A673 (cell line): ENCODE results near the gene GMPR. TPM values are rescaled to one million over a fixed set of nuclear protein-coding genes. Genes with fewer than 3 reads are reported as not detected.

Experiments
- BruUV-seq: library from RNA; stranded (reverse); fragments of 400-500 nt; replicated peaks from 2 replicates; lab custom pipeline; 2021; lab: Mats Ljungman, UMichigan
- CTCF ChIA-PET: fragments of 300-600 bp; sonication (Branson Sonifier 250); formaldehyde crosslinking; loops from one replicate; lab custom pipeline; 2022; ENCODE audit warnings: antibody characterized with exemption; lab: Charles Lee
- POLR2A ChIA-PET: fragments of 300-600 bp; sonication (Branson Sonifier 250); formaldehyde crosslinking; loops from one replicate; lab custom pipeline; 2022; ENCODE audit warnings: antibody characterized with exemption; ENCODE audit not compliant: low non-redundant PET; lab: Charles Lee
- DNase-seq: peaks from one replicate; pipeline ENCODE4 v3.0.0-alpha.2; 2015; ENCODE audit warnings: low spot score
- H3K27ac ChIP-seq: fragments of 200-600 bp; sonication (generic); 2 replicates; pipeline ENCODE4 v1.5.1; 2016; ENCODE audit warnings: mixed run types, low read depth, mild to moderate bottlenecking, mixed read lengths, antibody characterized with exemption, low read length; ENCODE audit not compliant: poor library complexity, severe bottlenecking
- H3K27me3 ChIP-seq: fragments of 200-600 bp; sonication (generic); replicated peaks from 2 replicates; pipeline ENCODE4 v1.6.1; 2017; ENCODE audit warnings: mixed run types, low read depth, mild to moderate bottlenecking, mixed read lengths, antibody characterized with exemption, low read length; ENCODE audit not compliant: insufficient read depth, poor library complexity
- H3K36me3 ChIP-seq: fragments of 200-600 bp; sonication (generic); 2 replicates; pipeline ENCODE4 v1.6.1; 2016; ENCODE audit warnings: mixed run types, mild to moderate bottlenecking, mixed read lengths, antibody characterized with exemption, low read length; ENCODE audit not compliant: insufficient read depth, poor library complexity, severe bottlenecking
- H3K4me1 ChIP-seq: fragments of 200-600 bp; sonication (generic); 2 replicates; pipeline ENCODE4 v1.6.1; 2017; ENCODE audit warnings: mixed run types, mild to moderate bottlenecking, mixed read lengths, antibody characterized with exemption, low read length; ENCODE audit not compliant: insufficient read depth, poor library complexity, severe bottlenecking
- H3K4me3 ChIP-seq: fragments of 200-600 bp; sonication (generic); 2 replicates; pipeline ENCODE4 v1.5.1; 2016; ENCODE audit warnings: low read depth, mixed run types, mild to moderate bottlenecking, mixed read lengths, low read length; ENCODE audit not compliant: poor library complexity, severe bottlenecking
- H3K9me3 ChIP-seq: fragments of 200-600 bp; sonication (generic); 2 replicates; pipeline ENCODE4 v1.6.1; 2016; ENCODE audit warnings: mixed run types, low read depth, mild to moderate bottlenecking, mixed read lengths, antibody characterized with exemption, low read length; ENCODE audit not compliant: poor library complexity, severe bottlenecking
- EZH2 ChIP-seq: fragments of 200-600 bp; sonication (generic); IDR thresholded peaks from 2 replicates; pipeline ENCODE4 v1.6.1; 2017; ENCODE audit warnings: borderline replicate concordance, low read depth, mild to moderate bottlenecking, mixed read lengths, antibody characterized with exemption, low read length; ENCODE audit not compliant: poor library complexity, severe bottlenecking
- intact Hi-C: fragments of 100-400 bp; cut with micrococcal nuclease; formaldehyde crosslinking; loops from one replicate; pipeline ENCODE4 v1.10.0; 2022; ENCODE audit not compliant: unreplicated experiment
- total RNA-seq: library from RNA; stranded (reverse); gene quantifications from 2 replicates; pipeline ENCODE4 v1.2.3, GENCODE V29; 2021
- TF ChIP-seq, protein P1 (sequence below): fragments of 300-800, 200-600 bp; sonication (generic); conservative IDR thresholded peaks from 2 replicates; pipeline ENCODE4 v1.5.1; 2017; ENCODE audit warnings: low read depth, mild to moderate bottlenecking, antibody characterized with exemption, low read length, moderate library complexity, mixed read lengths

The GMPR gene
- total RNA-seq, 1 experiment from 2014 or later: 0.32 TPM

DNA sequence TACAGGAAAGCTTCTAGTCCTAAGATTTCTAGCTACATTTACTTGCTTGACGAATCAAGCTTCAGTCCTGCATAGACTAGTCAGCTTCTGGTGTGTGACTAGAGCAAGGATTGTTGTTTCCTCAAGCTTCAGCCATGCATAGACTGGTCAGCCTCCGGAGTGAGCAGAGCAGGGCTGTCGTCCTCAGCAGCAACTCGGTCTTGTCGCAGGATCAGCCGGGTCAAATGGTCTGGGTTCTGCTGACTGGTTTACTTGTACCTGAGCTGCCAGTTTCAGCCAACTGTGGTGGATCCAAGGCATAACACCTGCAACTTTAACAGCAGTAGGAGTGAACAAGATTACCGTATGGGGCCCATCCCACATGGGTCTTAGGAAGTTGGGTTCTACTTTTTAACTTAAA is 10.8 kb upstream of the GMPR start:
- no peaks in the 10 kb centered on the region for H3K4me1 ChIP-seq
- no peak overlapping the region for H3K27ac ChIP-seq
- no peak overlapping the region for H3K4me3 ChIP-seq
- ChIA-PET POLR2A (no interaction called here), CTCF (no interaction called here)
- no peaks in the 10 kb centered on the region for H3K9me3 ChIP-seq
- no peaks in the 10 kb centered on the region for H3K36me3 ChIP-seq
- no peaks in the 10 kb centered on the region for H3K27me3 ChIP-seq
- no peak for TF ChIP-seq EZH2
- TF ChIP-seq, protein P1, sequence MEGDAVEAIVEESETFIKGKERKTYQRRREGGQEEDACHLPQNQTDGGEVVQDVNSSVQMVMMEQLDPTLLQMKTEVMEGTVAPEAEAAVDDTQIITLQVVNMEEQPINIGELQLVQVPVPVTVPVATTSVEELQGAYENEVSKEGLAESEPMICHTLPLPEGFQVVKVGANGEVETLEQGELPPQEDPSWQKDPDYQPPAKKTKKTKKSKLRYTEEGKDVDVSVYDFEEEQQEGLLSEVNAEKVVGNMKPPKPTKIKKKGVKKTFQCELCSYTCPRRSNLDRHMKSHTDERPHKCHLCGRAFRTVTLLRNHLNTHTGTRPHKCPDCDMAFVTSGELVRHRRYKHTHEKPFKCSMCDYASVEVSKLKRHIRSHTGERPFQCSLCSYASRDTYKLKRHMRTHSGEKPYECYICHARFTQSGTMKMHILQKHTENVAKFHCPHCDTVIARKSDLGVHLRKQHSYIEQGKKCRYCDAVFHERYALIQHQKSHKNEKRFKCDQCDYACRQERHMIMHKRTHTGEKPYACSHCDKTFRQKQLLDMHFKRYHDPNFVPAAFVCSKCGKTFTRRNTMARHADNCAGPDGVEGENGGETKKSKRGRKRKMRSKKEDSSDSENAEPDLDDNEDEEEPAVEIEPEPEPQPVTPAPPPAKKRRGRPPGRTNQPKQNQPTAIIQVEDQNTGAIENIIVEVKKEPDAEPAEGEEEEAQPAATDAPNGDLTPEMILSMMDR: no peak
- intact Hi-C loops: no loop called here
- BruUV-seq: no TSS peak
- DNase-seq: no peak

DNA sequence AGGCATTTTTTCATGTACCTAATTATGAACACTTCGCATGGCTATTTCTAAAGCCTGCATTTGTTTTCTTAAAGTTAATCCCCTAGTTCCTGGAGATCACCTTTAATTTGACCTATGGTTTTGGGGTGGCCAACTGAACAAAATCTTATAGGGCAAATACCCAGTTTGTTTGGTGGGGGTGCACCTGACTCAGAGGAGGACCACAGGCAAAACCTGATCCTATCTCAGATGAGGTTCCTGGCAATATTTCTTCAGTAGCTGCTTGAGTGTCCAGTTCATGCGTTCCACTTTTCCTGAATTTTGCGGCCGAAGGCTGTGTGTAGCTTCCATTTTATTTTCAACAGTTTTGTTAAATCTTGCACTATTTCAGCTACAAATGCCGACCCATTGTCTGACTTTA is 10.3 kb upstream of the GMPR start:
- no TSS peak for BruUV-seq
- TF ChIP-seq, protein P1: no peak
- Histone ChIP-seq H3K4me1 (no peaks in the 10 kb centered on the region), H3K36me3 (no peaks in the 10 kb centered on the region), H3K27ac (no peak overlapping the region), H3K9me3 (no peaks in the 10 kb centered on the region), H3K4me3 (no peak overlapping the region), H3K27me3 (no peaks in the 10 kb centered on the region)
- intact Hi-C loops: no loop called here
- CTCF ChIA-PET: no interaction called here
- POLR2A ChIA-PET: no interaction called here
- no peak for DNase-seq

DNA sequence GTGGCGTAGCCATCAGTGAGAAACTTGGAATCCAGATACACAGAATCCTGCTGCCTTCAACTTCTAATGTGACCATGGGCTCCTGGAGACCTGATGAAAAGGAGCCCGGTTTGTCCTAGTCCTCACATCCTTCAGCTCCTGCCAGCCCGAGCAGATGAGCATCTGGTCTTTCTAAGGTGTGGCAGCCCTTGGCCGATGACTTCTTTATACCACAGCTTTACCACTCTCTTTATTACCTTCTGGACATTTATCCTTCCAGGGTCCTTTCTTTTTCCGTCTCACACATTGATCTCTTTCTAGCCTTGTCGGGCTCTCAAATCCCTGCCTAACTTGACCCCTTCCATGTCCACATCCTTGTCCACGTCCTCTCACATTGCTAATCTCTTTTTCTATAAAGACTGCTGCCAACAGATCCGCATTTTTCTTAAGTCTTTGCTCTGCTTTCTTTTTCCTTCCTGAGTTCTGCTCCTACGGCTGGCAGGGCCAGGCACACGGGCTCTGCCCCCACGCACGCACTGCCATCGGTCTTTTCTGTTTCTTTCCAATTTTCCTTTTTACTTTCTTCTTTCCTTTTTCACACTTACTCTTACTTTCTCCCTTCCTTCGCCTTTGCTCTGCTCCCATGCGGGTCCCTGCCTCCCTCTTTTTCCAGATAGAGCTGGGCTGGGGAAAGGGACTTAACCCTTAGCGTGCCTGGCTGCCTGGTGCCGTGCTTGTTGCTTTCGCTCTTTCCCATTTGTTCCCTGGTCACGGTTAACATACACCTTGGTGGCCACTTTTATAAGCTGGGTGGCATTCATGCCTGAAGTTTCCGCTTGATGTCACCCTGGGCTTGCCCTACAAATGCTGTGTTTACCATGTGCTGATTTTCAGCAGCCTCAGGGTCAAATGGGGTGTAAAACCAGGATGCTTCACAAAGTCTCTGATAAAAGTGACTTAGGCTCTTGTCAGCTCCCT is 9.4 kb upstream of the GMPR start:
- H3K27ac ChIP-seq: no peak overlapping the region
- no TSS peak for BruUV-seq
- DNase-seq: no peak
- no peak for TF ChIP-seq EZH2
- TF ChIP-seq, protein P1: no peak
- H3K4me3 ChIP-seq: no peak overlapping the region
- H3K27me3 ChIP-seq: no peaks in the 10 kb centered on the region
- CTCF ChIA-PET: no interaction called here
- H3K36me3 ChIP-seq: no peaks in the 10 kb centered on the region
- no peaks in the 10 kb centered on the region for H3K9me3 ChIP-seq
- POLR2A ChIA-PET: interaction anchor here (0.5 kb wide), 1 partner anchor 158 kb away, joined by 5 read pairs; no protein-coding TSS in a partner anchor
- intact Hi-C loops: no loop called here
- no peaks in the 10 kb centered on the region for H3K4me1 ChIP-seq
